Sigmoid colon (tissue), 7 donors: ENCODE data around the gene YIPF1. TPM values are rescaled to one million over a fixed set of nuclear protein-coding genes. Genes with fewer than 3 reads are reported as not detected.

Experiments used
- DNase-seq: peaks from one replicate; pipeline ENCODE4 v3.0.0-alpha.2; 2019
- H3K27ac ChIP-seq, 4 donors: fragments of 200-600 bp; sonication (generic); one replicate each; pipeline ENCODE4 v1.5.1; 2016 to 2019; ENCODE audit warnings: mild to moderate bottlenecking in 1 of 4
- H3K27me3 ChIP-seq, 3 donors: fragments of 200-600 bp; sonication (generic); one replicate each; pipeline ENCODE4 v1.5.1; 2019; ENCODE audit warnings: mild to moderate bottlenecking in 1 of 3
- H3K36me3 ChIP-seq, 4 donors: fragments of 200-600 bp; sonication (generic); one replicate each; pipeline ENCODE4 v1.5.1; 2016 to 2019
- H3K4me1 ChIP-seq, 4 donors: fragments of 200-600 bp; sonication (generic); one replicate each; pipeline ENCODE4 v1.5.1; 2017 to 2019
- H3K4me3 ChIP-seq, 4 donors: fragments of 200-600 bp; sonication (generic); one replicate each; pipeline ENCODE4 v1.5.1; 2017 to 2019; ENCODE audit warnings: mild to moderate bottlenecking in 2 of 4, moderate library complexity in 1 of 4
- H3K9me3 ChIP-seq, 4 donors: fragments of 200-600 bp in 3 of 4; sonication (generic) in 3 of 4; one replicate each; pipeline versions ENCODE4 v1.5.1 to v1.6.1; 2013 to 2019
- CTCF ChIP-seq, 4 experiments: fragments of 450-650 bp in 3 of 4; fragments of 200-600 bp in 1 of 4; IDR thresholded peaks; one replicate each; pipeline ENCODE4 v1.5.1; 2016 to 2019; ENCODE audit warnings: antibody characterized with exemption in 4 of 4, mild to moderate bottlenecking in 3 of 4, moderate library complexity in 2 of 4
- EP300 ChIP-seq, 4 donors: sonication (generic); formaldehyde crosslinking; IDR thresholded peaks; one replicate each; pipeline ENCODE4 v1.6.1; 2017; ENCODE audit warnings: antibody characterized with exemption in 4 of 4
- POLR2A ChIP-seq, 2 donors: fragments of 450-650 bp; IDR thresholded peaks; one replicate each; pipeline ENCODE4 v1.6.1; 2016; ENCODE audit warnings: antibody characterized with exemption in 2 of 2, mild to moderate bottlenecking in 2 of 2, moderate library complexity in 2 of 2
- POLR2AphosphoS5 ChIP-seq, 4 donors: sonication (generic); formaldehyde crosslinking; IDR thresholded peaks; one replicate each; pipeline ENCODE4 v1.6.1; 2017; ENCODE audit warnings: antibody characterized with exemption in 4 of 4
- WGBS, 2 donors: extraction: QIAGEN DNeasy Blood & Tissue Kit; methylation state at CpG; one replicate each; pipeline ENCODE4 v1.1.7; 2013; 5-methylcytosine and 5-hydroxymethylcytosine counted together
- intact Hi-C: fragments of 100-400 bp; cut with DNase I; formaldehyde crosslinking; loops from one replicate; pipeline ENCODE4 v1.15.1; 2023
- polyA plus RNA-seq, 3 donors: library from polyadenylated mRNA; stranded (reverse); fragments of 200-250 nt; gene quantifications; one replicate each; pipeline ENCODE4 v1.2.3, GENCODE V29; 2013
- small RNA-seq, 3 donors: library from RNA; depleted of rRNA; stranded (forward); fragments of <200 nt; gene quantifications; one replicate each; pipeline ENCODE3, GENCODE V24; 2016
- total RNA-seq, 4 donors: library from RNA; depleted of rRNA; stranded (reverse); fragments of >200 nt; gene quantifications; one replicate each; pipeline ENCODE4 v1.1.0, GENCODE V29; 2016
- donor health status: healthy with polysubstance abuse.
- donor health status: Bipolar disorder and iron deficiency.
- donor health status: healthy.

YIPF1 gene
- total and polyA plus RNA-seq, 7 donors = 13.3 to 28.0 (median 23.3) TPM

GRCh38 chr1:53804181-53804580, 85.4 kb downstream of the YIPF1 start:
- H3K4me3 ChIP-seq = no peak overlapping the region
- TF ChIP-seq EP300 (IDR thresholded peaks at IDR 0.05) (no peak), POLR2A (IDR thresholded peaks at IDR 0.05) (no peak), POLR2AphosphoS5 (IDR thresholded peaks at IDR 0.05) (no peak), CTCF (IDR thresholded peaks at IDR 0.05) (no peak)
- no peaks in the 10 kb centered on the region for H3K4me1 ChIP-seq
- H3K9me3 ChIP-seq = no peaks in the 10 kb centered on the region
- DNase-seq = no peak
- WGBS, 2 donors = 96 to 97% methylated on average over 7 of the region's 7 CpGs
- peaks cover 0 to 43% (median 3%) of the 10 kb centered on the region in 4 donors for H3K36me3 ChIP-seq
- no peak overlapping the region for H3K27ac ChIP-seq
- no peaks in the 10 kb centered on the region for H3K27me3 ChIP-seq
- intact Hi-C loops = no loop called here

Small RNA genes lying within 50 kb of the gene (small RNA-seq; reads per million reads assigned to genes)
- 0 reads per million in 3 donors for gene AL049745.1

Other genes starting within 250 kb of the YIPF1 start
- gene GLIS1, start 150.6 kb downstream of the YIPF1 start, total RNA-seq = under 1 TPM in 2 of 4 donors, not detected in 2; 0.16 to 0.83 TPM
- gene GLIS1, start 150.6 kb downstream of the YIPF1 start, polyA plus RNA-seq = under 1 TPM in 1 of 3 donors, not detected in 2; 0.32 TPM
- 10 to 100 TPM in 2 of 4 donors, 1 to 10 TPM in 2; 7.6 to 11.4 (median 10.2) TPM for gene NDC1, start 51.5 kb downstream of the YIPF1 start, total RNA-seq
- gene NDC1, start 51.5 kb downstream of the YIPF1 start, polyA plus RNA-seq = 10 to 100 TPM in 1 of 3 donors, 1 to 10 TPM in 2; 1.8 to 15.4 (median 3.0) TPM
- not detected for gene DIO1, start 4.4 kb upstream of the YIPF1 start, total RNA-seq
- not detected for gene DIO1, start 4.4 kb upstream of the YIPF1 start, polyA plus RNA-seq
- 10 to 100 TPM; 16.1 to 33.9 (median 24.9) TPM for gene IFT25, start 55.9 kb upstream of the YIPF1 start, total RNA-seq
- 10 to 100 TPM; 17.3 to 31.8 (median 26.4) TPM for gene IFT25, start 55.9 kb upstream of the YIPF1 start, polyA plus RNA-seq
- gene LRRC42, start 56.6 kb upstream of the YIPF1 start, total RNA-seq = 10 to 100 TPM; 18.5 to 21.6 (median 19.8) TPM
- gene LRRC42, start 56.6 kb upstream of the YIPF1 start, polyA plus RNA-seq = 10 to 100 TPM; 15.2 to 25.4 (median 19.2) TPM
- not detected for gene LDLRAD1, start 128.4 kb upstream of the YIPF1 start, total RNA-seq
- not detected for gene LDLRAD1, start 128.4 kb upstream of the YIPF1 start, polyA plus RNA-seq
- 100 to 1,000 TPM; 114 to 299 (median 237) TPM for gene TMEM59, start 163.4 kb upstream of the YIPF1 start, total RNA-seq
- gene TMEM59, start 163.4 kb upstream of the YIPF1 start, polyA plus RNA-seq = 100 to 1,000 TPM; 160 to 268 (median 187) TPM
- gene TCEANC2, start 163.8 kb upstream of the YIPF1 start, total RNA-seq = 1 to 10 TPM; 6.1 to 6.9 (median 6.6) TPM
- gene TCEANC2, start 163.8 kb upstream of the YIPF1 start, polyA plus RNA-seq = 1 to 10 TPM; 1.8 to 3.6 (median 2.3) TPM